Left lung (tissue), 14 donors: Measurements from ENCODE around the gene CLEC18A. TPM values are rescaled to one million over a fixed set of nuclear protein-coding genes. Genes with fewer than 3 reads are reported as not detected.
"Not testable (repeated sequence)": the region's sequence is repeated elsewhere in the genome, so short reads cannot be mapped to it uniquely, and the experiment has no call there.

Experiments
- ATAC-seq: fragments of 200-7000 bp; cut with Tn5 transposase; one replicate; pipeline ENCODE4 v1.9.1; 2020; ENCODE audit warnings: moderate library complexity
- DNase-seq, 4 donors: peaks; one replicate each; pipeline ENCODE4 v3.0.0-alpha.2; 2013 to 2020
- H3K27ac ChIP-seq, 2 donors: fragments of 200-600 bp; sonication (generic) in 1 of 2; one replicate each; pipeline versions ENCODE4 v1.5.0 to v1.8.0; 2020 to 2021
- H3K27me3 ChIP-seq, 2 donors: fragments of 200-600 bp; sonication (generic) in 1 of 2; one replicate each; pipeline versions ENCODE4 v1.5.0 to v1.8.0; 2020 to 2021
- H3K36me3 ChIP-seq, 2 donors: fragments of 200-600 bp; sonication (generic) in 1 of 2; one replicate each; pipeline versions ENCODE4 v1.5.0 to v1.8.0; 2020 to 2021
- H3K4me1 ChIP-seq, 2 donors: fragments of 200-600 bp; one replicate each; pipeline ENCODE4 v1.8.0; 2021
- H3K4me3 ChIP-seq, 2 donors: fragments of 200-600 bp; sonication (generic) in 1 of 2; one replicate each; pipeline versions ENCODE4 v1.5.0 to v1.8.0; 2020 to 2021; ENCODE audit warnings: mild to moderate bottlenecking in 1 of 2
- H3K9me3 ChIP-seq, 2 donors: fragments of 200-600 bp; sonication (generic) in 1 of 2; one replicate each; pipeline versions ENCODE4 v1.5.0 to v1.8.0; 2020 to 2021
- intact Hi-C, 2 donors: fragments of 100-400 bp; cut with DNase I; formaldehyde crosslinking; loops; one replicate each; pipeline versions ENCODE4 v1.11.2 to v1.14.2; 2022
- long read RNA-seq, 12 donors: library from polyadenylated mRNA in 2 of 12; unstranded in 2 of 12; transcript quantifications; one replicate each; pipeline ENCODE4 v2.0.0 and lab custom pipeline, GENCODE V29; 2019 to 2026
- polyA plus RNA-seq, 6 donors: library from polyadenylated mRNA; unstranded; fragments of 120-200 nt; gene quantifications; one replicate each; pipeline ENCODE4 v1.2.1, GENCODE V29; 2013; ENCODE audit not compliant: insufficient read length in 6 of 6
- total RNA-seq, 2 donors: library from RNA; stranded (reverse); fragmentation: NEBNext Ultra II Directional; extraction: Animal tissue kit (Norgen Biotek cat#: 25700); gene quantifications; one replicate each; pipeline ENCODE4 v1.2.1, GENCODE V29; 2021
- TF ChIP-seq, protein P1 (sequence below), 2 donors: fragments of 200-600 bp; sonication (generic) in 1 of 2; IDR thresholded peaks; one replicate each; pipeline versions ENCODE4 v1.5.0 to v1.8.0; 2021; ENCODE audit warnings: antibody characterized with exemption in 2 of 2
- donor health status: DM: no; HTN: yes; CAD: no.
- donor health status: DM: no; HTN: no; CAD: no.

CLEC18A gene
- 1 to 10 TPM; 1.8 to 2.6 TPM for total RNA-seq
- 1 to 10 TPM in 3 of 6 donors, under 1 TPM in 3; 0.60 to 2.6 (median 1.0) TPM for polyA plus RNA-seq
- long read RNA-seq, donor 1 = 0 reads
- long read RNA-seq, donor 2 = 0 reads
- long read RNA-seq, donor 3, partial matches to known transcripts = 0 of 1 reads
- long read RNA-seq, donor 3, other reads (novel, unspliced or antisense) = 0 of 1 reads
- long read RNA-seq, donor 4 = 0 reads
- long read RNA-seq, donor 5 = 0 reads
- long read RNA-seq, donor 6, partial matches to known transcripts = 0 of 1 reads
- long read RNA-seq, donor 6, other reads (novel, unspliced or antisense) = 0 of 1 reads
- long read RNA-seq, donor 7 = 0 reads
- long read RNA-seq, donor 8 = 0 reads
- long read RNA-seq, donor 9 = 0 reads
- long read RNA-seq, donor 10 = 0 reads
- long read RNA-seq, donor 11 = 0 reads
- long read RNA-seq, donor 12 = 0 reads

DNA sequence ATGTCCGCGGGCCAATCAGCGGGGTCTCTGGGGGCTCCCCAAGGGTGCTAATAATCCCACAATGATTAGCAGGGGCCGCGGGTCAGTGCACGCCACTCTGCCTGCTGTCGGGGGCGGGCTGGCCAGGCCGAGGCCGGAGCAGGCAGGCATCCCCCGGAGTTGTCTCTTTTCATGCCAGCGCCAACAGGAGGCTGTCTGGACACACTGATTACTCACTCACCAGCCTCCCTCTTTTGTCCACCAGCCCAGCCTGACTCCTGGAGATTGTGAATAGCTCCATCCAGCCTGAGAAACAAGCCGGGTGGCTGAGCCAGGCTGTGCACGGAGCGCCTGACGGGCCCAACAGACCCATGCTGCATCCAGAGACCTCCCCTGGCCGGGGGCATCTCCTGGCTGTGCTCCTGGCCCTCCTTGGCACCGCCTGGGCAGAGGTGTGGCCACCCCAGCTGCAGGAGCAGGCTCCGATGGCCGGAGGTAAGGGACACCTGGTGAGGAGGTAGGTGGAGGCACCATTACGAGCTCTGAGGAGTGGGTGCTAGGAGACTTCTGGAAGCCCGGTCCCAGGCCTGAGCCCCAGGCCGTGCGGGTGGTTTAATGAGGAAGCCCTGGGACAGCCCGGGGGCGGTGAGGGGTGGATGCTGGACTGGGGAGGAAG is at the start of gene CLEC18A:
CLEC18A (plus strand) TSS at position 318 of the 655 bp plus-strand sequence; CDS start at position 351, 33 bp downstream.
- H3K36me3 ChIP-seq, intact Hi-C loops, H3K27me3 ChIP-seq, DNase-seq, H3K27ac ChIP-seq, H3K4me1 ChIP-seq, H3K4me3 ChIP-seq, H3K9me3 ChIP-seq: not testable (repeated sequence)
- ATAC-seq = peak; percentile 26

DNA sequence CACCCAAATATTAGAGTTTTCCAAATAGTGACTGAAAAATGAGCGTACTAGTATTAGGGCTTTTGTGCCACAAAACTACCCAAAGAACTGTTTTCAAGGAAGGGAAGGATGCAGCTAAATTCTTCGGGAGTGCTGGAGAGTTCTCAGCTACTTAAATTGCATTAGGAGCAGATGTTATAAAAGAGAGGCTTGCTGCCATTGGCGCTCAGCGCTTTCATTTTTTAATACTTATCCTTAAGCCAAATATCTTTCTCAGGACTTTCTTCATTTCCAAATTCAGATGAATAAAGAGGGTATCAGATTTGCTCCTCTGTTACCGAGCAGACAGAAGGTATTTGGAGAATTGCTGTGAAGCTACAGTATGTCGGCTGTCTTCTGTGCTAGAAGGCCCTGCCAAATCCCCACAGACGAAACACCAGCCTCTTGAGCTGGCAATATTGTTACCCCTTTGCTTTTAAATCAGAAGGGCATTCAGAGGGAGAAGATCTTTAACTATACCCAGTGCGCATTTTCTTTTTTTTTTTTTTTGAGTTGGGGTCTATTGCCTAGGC is 47.2 kb upstream of the CLEC18A start:
- Histone ChIP-seq H3K4me3 (no peak overlapping the region), H3K36me3 (peaks cover 0 to 60% of the 10 kb centered on the region in 2 donors), H3K4me1 (no peaks in the 10 kb centered on the region), H3K9me3 (no peaks in the 10 kb centered on the region), H3K27me3 (no peaks in the 10 kb centered on the region), H3K27ac (no peak overlapping the region)
- intact Hi-C loops = no loop called here
- TF ChIP-seq, protein P1, sequence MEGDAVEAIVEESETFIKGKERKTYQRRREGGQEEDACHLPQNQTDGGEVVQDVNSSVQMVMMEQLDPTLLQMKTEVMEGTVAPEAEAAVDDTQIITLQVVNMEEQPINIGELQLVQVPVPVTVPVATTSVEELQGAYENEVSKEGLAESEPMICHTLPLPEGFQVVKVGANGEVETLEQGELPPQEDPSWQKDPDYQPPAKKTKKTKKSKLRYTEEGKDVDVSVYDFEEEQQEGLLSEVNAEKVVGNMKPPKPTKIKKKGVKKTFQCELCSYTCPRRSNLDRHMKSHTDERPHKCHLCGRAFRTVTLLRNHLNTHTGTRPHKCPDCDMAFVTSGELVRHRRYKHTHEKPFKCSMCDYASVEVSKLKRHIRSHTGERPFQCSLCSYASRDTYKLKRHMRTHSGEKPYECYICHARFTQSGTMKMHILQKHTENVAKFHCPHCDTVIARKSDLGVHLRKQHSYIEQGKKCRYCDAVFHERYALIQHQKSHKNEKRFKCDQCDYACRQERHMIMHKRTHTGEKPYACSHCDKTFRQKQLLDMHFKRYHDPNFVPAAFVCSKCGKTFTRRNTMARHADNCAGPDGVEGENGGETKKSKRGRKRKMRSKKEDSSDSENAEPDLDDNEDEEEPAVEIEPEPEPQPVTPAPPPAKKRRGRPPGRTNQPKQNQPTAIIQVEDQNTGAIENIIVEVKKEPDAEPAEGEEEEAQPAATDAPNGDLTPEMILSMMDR (IDR thresholded peaks at IDR 0.05) = no peak
- DNase-seq = no peak
- ATAC-seq = no peak

DNA sequence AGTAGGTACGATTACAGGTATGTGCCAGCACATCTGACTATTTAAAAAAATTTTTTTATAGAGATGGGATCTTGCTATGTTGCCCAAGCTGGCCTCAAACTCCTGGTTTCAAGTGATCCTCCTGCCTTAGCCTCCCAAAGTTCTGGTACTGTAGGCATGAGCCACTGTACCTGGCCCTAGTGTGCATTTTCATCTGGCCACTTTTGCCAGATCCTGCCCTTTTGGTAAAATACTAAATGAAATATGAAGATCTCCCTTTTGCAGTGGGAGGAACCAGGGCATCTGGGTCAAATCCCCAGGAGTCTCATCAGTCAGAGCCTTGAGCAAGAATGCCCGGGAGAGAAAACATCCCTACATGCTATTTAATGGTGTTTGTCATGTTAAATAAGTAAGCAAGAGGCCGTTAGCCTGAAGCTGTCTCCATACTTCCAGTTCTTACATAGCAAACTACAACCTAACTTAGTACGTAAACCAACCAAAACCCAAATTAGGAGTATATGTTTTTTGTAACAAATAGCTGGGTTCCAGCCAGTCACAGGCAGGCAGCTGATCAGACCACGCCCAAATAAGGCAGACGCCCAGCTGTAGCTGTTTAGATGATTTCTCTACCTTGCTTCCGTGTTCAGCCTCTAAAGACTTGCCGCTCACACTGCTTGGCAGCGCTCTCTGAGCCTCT is 46.5 kb upstream of the CLEC18A start:
- intact Hi-C loops = no loop called here
- Histone ChIP-seq H3K36me3 (peaks cover 0 to 62% of the 10 kb centered on the region in 2 donors), H3K4me3 (no peak overlapping the region), H3K9me3 (no peaks in the 10 kb centered on the region), H3K4me1 (no peaks in the 10 kb centered on the region), H3K27me3 (no peaks in the 10 kb centered on the region), H3K27ac (no peak overlapping the region)
- ATAC-seq (peak; percentile 53), DNase-seq (no peak)
- TF ChIP-seq, protein P1 (IDR thresholded peaks at IDR 0.05) = no peak

DNA sequence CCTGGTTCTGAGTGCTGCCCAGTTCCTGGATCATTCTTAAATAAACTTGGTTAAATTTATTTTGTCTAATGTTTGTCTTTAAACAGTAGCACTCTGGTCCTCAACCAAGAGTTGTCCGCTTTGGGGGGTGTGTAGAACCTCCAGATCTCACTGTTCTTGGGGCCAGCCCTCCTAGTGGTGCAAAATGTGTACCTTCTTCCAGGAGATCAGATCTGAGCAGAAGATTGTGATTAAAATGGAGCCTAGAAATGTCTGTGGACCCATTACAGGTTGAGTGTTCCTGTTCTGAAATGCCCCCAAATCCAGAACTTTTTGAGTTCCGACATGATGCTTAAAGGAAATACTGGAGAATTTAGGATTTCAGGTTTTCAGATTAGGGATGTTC is 46.0 kb upstream of the CLEC18A start:
- no peaks in the 10 kb centered on the region for H3K9me3 ChIP-seq
- H3K36me3 ChIP-seq = peaks cover 0 to 67% of the 10 kb centered on the region in 2 donors
- no peak overlapping the region for H3K4me3 ChIP-seq
- TF ChIP-seq, protein P1 (IDR thresholded peaks at IDR 0.05) = no peak
- no peaks in the 10 kb centered on the region for H3K4me1 ChIP-seq
- H3K27me3 ChIP-seq = no peaks in the 10 kb centered on the region
- intact Hi-C loops = no loop called here
- no peak for DNase-seq
- ATAC-seq = no peak
- no peak overlapping the region for H3K27ac ChIP-seq

DNA sequence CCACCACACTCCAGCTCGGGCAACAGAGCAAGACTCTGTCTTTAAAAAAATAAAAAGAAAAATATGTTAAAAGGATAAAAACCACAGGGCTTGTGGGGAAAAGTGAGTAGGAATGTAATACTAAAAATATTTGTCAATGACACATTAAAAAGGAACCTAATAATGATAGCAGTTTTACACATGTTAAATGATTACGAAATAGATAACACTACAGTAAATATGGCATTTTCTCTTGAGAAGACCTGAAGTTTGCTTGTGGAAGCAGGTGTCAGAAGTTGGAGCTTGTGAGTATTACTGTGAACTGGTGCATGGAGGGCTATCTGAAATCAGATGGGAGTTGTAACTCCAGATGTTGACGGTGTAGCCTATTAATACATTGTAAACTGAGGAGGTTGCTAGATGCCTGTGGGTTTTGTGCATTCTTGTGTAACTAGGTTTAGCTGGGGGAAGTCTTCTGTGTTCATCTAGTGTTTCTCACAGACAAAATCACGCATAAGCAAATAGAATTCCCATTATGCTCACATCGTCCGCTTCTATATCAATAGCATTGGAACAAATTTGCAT is 44.2 kb upstream of the CLEC18A start:
- Histone ChIP-seq H3K27me3 (no peaks in the 10 kb centered on the region), H3K27ac (no peak overlapping the region), H3K4me3 (no peak overlapping the region), H3K4me1 (no peaks in the 10 kb centered on the region), H3K9me3 (no peaks in the 10 kb centered on the region), H3K36me3 (peaks cover 0 to 68% of the 10 kb centered on the region in 2 donors)
- TF ChIP-seq, protein P1 (IDR thresholded peaks at IDR 0.05) = no peak
- DNase-seq = no peak
- intact Hi-C loops = no loop called here
- ATAC-seq = no peak
